Muscle layer of colon (tissue), 2 donors: Measurements from ENCODE around the gene NAP1L1.
"Not testable (repeated sequence)": the region's sequence is repeated elsewhere in the genome, so short reads cannot be mapped to it uniquely, and the experiment has no call there.

ENCODE experiments used
- H3K27ac ChIP-seq: one replicate; pipeline ENCODE4 v1.7.0; 2013; ENCODE audit warnings: low read depth, mild to moderate bottlenecking, low read length, moderate library complexity
- H3K27me3 ChIP-seq, 2 donors: one replicate each; pipeline ENCODE4 v1.7.0; 2013; ENCODE audit warnings: low read length in 2 of 2, mild to moderate bottlenecking in 2 of 2; ENCODE audit not compliant: insufficient read depth in 2 of 2, control insufficient read depth in 1 of 2
- H3K36me3 ChIP-seq: one replicate; pipeline ENCODE4 v1.7.0; 2013; ENCODE audit warnings: mild to moderate bottlenecking, low read length; ENCODE audit not compliant: insufficient read depth
- H3K4me1 ChIP-seq: one replicate; pipeline ENCODE4 v1.7.0; 2013; ENCODE audit warnings: mild to moderate bottlenecking, low read length; ENCODE audit not compliant: insufficient read depth
- H3K4me3 ChIP-seq, 2 donors: one replicate each; pipeline ENCODE4 v1.7.0; 2013; ENCODE audit warnings: low read length in 2 of 2, low read depth in 1 of 2, mild to moderate bottlenecking in 1 of 2, moderate library complexity in 1 of 2
- H3K9ac ChIP-seq: one replicate; pipeline ENCODE4 v1.7.0; 2013; ENCODE audit warnings: low read length
- H3K9me3 ChIP-seq: one replicate; pipeline ENCODE4 v1.7.0; 2013; ENCODE audit warnings: mild to moderate bottlenecking, low read length
- donor health status: abdominal sarcoma.
- donor health status: Adenocarcinoma of cecum.

Gene NAP1L1

GRCh38 chr12:75995691-75996090 lies 88.8 kb downstream of the NAP1L1 start:
- H3K4me3 ChIP-seq, result no peak overlapping the region
- H3K4me1 ChIP-seq, result no peaks in the 10 kb centered on the region
- H3K9me3 ChIP-seq, result no peaks in the 10 kb centered on the region
- no peak overlapping the region for H3K27ac ChIP-seq
- no peaks in the 10 kb centered on the region for H3K27me3 ChIP-seq
- no peak overlapping the region for H3K9ac ChIP-seq
- no peaks in the 10 kb centered on the region for H3K36me3 ChIP-seq

DNA sequence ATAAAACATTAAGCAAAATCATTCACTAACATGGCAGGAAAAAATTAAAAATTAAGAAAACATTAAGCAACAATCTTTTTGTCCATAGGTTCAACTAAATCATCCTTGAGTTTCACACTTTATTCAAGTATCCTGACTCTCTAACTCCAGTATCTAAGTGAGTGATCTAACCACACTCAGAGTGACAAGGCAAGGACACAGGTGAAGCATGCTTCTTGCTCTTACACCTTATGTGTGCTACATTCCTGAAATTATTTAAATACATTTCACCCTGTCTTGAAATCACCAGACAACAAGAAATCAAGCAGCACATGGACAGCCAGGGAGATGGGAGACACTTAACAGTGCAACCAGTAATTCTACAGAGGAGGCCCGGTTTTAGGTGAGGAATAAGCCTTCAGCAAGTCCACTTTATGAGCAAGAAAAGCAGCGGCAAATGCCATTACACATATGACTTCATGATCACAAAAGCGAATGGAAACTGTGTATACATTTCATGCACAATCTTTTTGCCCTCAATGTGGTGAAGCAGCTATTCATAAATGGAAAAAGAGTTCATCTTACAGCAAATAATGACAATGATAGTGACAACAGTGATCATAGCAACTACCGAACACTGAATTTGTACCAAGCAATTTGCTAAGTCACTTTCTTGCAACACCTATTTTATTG lies 90.3 kb downstream of the NAP1L1 start:
- no peaks in the 10 kb centered on the region for H3K9me3 ChIP-seq
- no peak overlapping the region for H3K27ac ChIP-seq
- H3K4me3 ChIP-seq, result no peak overlapping the region
- H3K36me3 ChIP-seq, result no peaks in the 10 kb centered on the region
- H3K9ac ChIP-seq, result no peak overlapping the region
- H3K27me3 ChIP-seq, result no peaks in the 10 kb centered on the region
- no peaks in the 10 kb centered on the region for H3K4me1 ChIP-seq

DNA sequence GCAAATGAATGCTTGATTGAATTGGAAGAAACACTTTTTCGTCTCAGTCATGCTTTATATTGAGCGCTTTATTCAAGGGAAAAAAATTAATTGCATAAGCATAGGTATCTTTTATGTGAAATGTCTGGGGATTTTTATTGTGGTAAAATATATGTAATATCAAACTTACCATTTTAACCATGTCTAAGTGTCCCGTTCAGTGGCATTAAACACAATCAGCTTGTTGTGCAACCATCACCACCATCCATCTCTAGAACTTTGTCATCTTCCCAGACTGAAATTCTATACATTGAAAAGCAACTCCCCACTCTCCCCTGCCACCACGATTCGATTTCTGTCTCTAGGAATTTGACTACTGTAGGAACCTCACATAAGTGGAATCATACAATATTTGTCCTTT lies 92.7 kb downstream of the NAP1L1 start:
- H3K27me3 ChIP-seq, result no peaks in the 10 kb centered on the region
- no peaks in the 10 kb centered on the region for H3K36me3 ChIP-seq
- H3K9me3 ChIP-seq, result no peaks in the 10 kb centered on the region
- no peak overlapping the region for H3K4me3 ChIP-seq
- H3K27ac ChIP-seq, result no peak overlapping the region
- H3K9ac ChIP-seq, result no peak overlapping the region
- H3K4me1 ChIP-seq, result no peaks in the 10 kb centered on the region

GRCh38 chr12:75990189-75990912 lies 94.1 kb downstream of the NAP1L1 start:
- H3K4me3 ChIP-seq, result no peak overlapping the region
- H3K9me3 ChIP-seq, result no peaks in the 10 kb centered on the region
- H3K4me1 ChIP-seq, result no peaks in the 10 kb centered on the region
- H3K27ac ChIP-seq, result no peak overlapping the region
- H3K36me3 ChIP-seq, result no peaks in the 10 kb centered on the region
- no peaks in the 10 kb centered on the region for H3K27me3 ChIP-seq
- H3K9ac ChIP-seq, result no peak overlapping the region

DNA sequence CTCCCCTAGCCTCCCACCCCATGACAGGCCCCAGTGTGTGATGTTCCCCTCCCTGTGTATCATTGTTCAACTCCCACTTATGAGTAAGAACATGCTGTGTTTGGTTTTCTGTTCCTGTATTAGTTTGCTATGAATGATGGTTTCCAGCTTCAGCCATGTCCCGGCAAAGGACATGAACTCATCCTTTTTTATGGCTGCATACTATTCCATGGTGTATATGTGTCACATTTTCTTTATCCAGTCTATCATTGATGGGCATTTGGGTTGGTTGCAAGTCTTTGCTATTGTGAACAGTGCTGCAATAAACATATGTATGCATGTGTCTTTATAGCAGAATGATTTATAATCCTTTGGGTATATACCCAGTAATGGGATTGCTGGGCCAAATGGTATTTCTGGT lies 96.8 kb downstream of the NAP1L1 start:
- H3K27me3 ChIP-seq, H3K9ac ChIP-seq, H3K4me3 ChIP-seq, H3K9me3 ChIP-seq, H3K27ac ChIP-seq, H3K36me3 ChIP-seq, H3K4me1 ChIP-seq: not testable (repeated sequence)
